Measurements from ENCODE around the gene PHLDB1.

Gene PHLDB1

GRCh38 chr11:118639899-118640298, 32.5 kb downstream of the PHLDB1 start:
- DNase-seq (ENCODE audit: low read depth) = no peak

GRCh38 chr11:118640332-118641154, 33.1 kb downstream of the PHLDB1 start:
- no peak for DNase-seq (ENCODE audit: low read depth)

GRCh38 chr11:118641397-118642019, 34.1 kb downstream of the PHLDB1 start:
- no peak for DNase-seq (ENCODE audit: low read depth)

- no peak for DNase-seq (ENCODE audit: low read depth)
These were observed 36.0 kb downstream of the PHLDB1 start for GRCh38 chr11:118643142-118643994.

GRCh38 chr11:118643995-118644345, 36.6 kb downstream of the PHLDB1 start:
- no peak for DNase-seq (ENCODE audit: low read depth)

- DNase-seq (ENCODE audit: low read depth) = no peak
These were observed 37.1 kb downstream of the PHLDB1 start for GRCh38 chr11:118644496-118644895.

- DNase-seq (ENCODE audit: low read depth) = no peak
These were observed 37.8 kb downstream of the PHLDB1 start for GRCh38 chr11:118645066-118645715.

- DNase-seq (ENCODE audit: low read depth) = no peak
These were observed 39.0 kb downstream of the PHLDB1 start for GRCh38 chr11:118646393-118646792.

GRCh38 chr11:118648291-118648690, 40.9 kb downstream of the PHLDB1 start:
- no peak for DNase-seq (ENCODE audit: low read depth)

GRCh38 chr11:118649941-118650340, 42.5 kb downstream of the PHLDB1 start:
- no peak for DNase-seq (ENCODE audit: low read depth)

GRCh38 chr11:118650366-118650765, 43.0 kb downstream of the PHLDB1 start:
- no peak for DNase-seq (ENCODE audit: low read depth)

GRCh38 chr11:118651820-118652219, 44.4 kb downstream of the PHLDB1 start:
- no peak for DNase-seq (ENCODE audit: low read depth)

- DNase-seq (ENCODE audit: low read depth) = no peak
These were observed 45.3 kb downstream of the PHLDB1 start for GRCh38 chr11:118652681-118653181.

GRCh38 chr11:118653684-118654390, 46.4 kb downstream of the PHLDB1 start:
- no peak for DNase-seq (ENCODE audit: low read depth)

- DNase-seq (ENCODE audit: low read depth) = no peak
These were observed 48.2 kb downstream of the PHLDB1 start for GRCh38 chr11:118655486-118656190.

GRCh38 chr11:118656563-118657165, 49.2 kb downstream of the PHLDB1 start:
- DNase-seq (ENCODE audit: low read depth) = no peak

- no peak for DNase-seq (ENCODE audit: low read depth)
These were observed 49.8 kb downstream of the PHLDB1 start for GRCh38 chr11:118657238-118657637.

GRCh38 chr11:118657709-118658428, 50.5 kb downstream of the PHLDB1 start:
- no peak for DNase-seq (ENCODE audit: low read depth)

- DNase-seq (ENCODE audit: low read depth) = no peak
These were observed 51.3 kb downstream of the PHLDB1 start for GRCh38 chr11:118658429-118659313.
